HPDE6-E6E7 (cell line): ENCODE data around the gene ZNF646.

Experiments used
- DNase-seq: peaks from one replicate; pipeline ENCODE4 v3.0.0; 2011; ENCODE audit warnings: missing footprints; ENCODE audit errors: extremely low spot score

Gene ZNF646

GRCh38 chr16:31108035-31108793 lies 34.0 kb downstream of the ZNF646 start, which contains the start of gene BCKDK:
TSS of gene BCKDK (plus strand) at chr16:31108386. CDS start at chr16:31109224, 838 bp downstream.
- DNase-seq, result peak; percentile 65

- no peak for DNase-seq
Observed at GRCh38 chr16:31108794-31109558, 34.8 kb downstream of the ZNF646 start.

- no peak for DNase-seq
Observed at GRCh38 chr16:31109622-31110021, 35.4 kb downstream of the ZNF646 start.

- no peak for DNase-seq
Observed at GRCh38 chr16:31110106-31111034, 36.1 kb downstream of the ZNF646 start.

- no peak for DNase-seq
Observed at GRCh38 chr16:31111881-31112466, 37.8 kb downstream of the ZNF646 start.

GRCh38 chr16:31112711-31113110 lies 38.5 kb downstream of the ZNF646 start:
- no peak for DNase-seq

- DNase-seq, result no peak
Observed at GRCh38 chr16:31113121-31114120, 39.2 kb downstream of the ZNF646 start.

- DNase-seq, result no peak
Observed at GRCh38 chr16:31114468-31114867, 40.2 kb downstream of the ZNF646 start.

- peak; percentile 91 for DNase-seq
Observed at GRCh38 chr16:31117384-31118222, 43.4 kb downstream of the ZNF646 start, which contains the start of gene KAT8. TSS of gene KAT8 (plus strand) at chr16:31117664. CDS start at chr16:31117682, 18 bp downstream.

- peak; percentile 78 for DNase-seq
Observed at GRCh38 chr16:31118223-31119155, 44.3 kb downstream of the ZNF646 start.

GRCh38 chr16:31120129-31120528 lies 45.9 kb downstream of the ZNF646 start:
- DNase-seq, result no peak

GRCh38 chr16:31125844-31126243 lies 51.6 kb downstream of the ZNF646 start:
- no peak for DNase-seq

GRCh38 chr16:31127182-31127581 lies 53.0 kb downstream of the ZNF646 start:
- no peak for DNase-seq

- no peak for DNase-seq
Observed at GRCh38 chr16:31128711-31129567, 54.7 kb downstream of the ZNF646 start.

GRCh38 chr16:31129568-31130335 lies 55.5 kb downstream of the ZNF646 start:
- DNase-seq, result no peak

GRCh38 chr16:31130336-31130891 lies 56.2 kb downstream of the ZNF646 start:
- DNase-seq, result no peak
